ENCODE data around the gene FBXO38.

DNA sequence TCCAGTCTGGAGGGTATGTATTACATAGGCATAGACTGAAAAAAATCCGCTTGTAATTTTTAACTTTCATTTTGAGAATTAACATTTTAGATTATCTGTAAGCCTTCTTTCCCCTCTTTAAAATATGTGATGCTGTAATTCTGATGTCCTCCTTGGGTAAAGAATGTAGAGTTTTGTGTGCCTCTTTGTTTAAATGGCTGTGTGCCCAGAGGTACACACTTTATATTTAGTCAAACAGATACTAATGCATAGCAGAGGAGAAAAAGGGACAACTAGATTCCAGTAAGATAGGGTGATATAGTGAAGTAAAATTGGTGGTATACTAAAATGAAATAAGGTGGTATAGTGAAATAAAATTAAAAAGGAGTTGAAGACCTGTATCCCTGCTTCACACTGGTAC is 1.3 kb downstream of the FBXO38 start:
- TF ChIP-seq PRPF4 (IDR thresholded peaks at IDR 0.05; ENCODE audit: low read depth, low read length, poor library complexity, severe bottlenecking) (no peak), KLF16 (CRISPR knock-in tag; IDR thresholded peaks at IDR 0.05) (no peak), MYC (CRISPR knock-in tag; IDR thresholded peaks at IDR 0.05; ENCODE audit: borderline replicate concordance) (no peak), POLR2AphosphoS5 (IDR thresholded peaks at IDR 0.05; ENCODE audit: low read depth, low read length) (no peak)

All from HepG2 (cell line).